ENCODE data around the gene MID1. TPM values are rescaled to one million over a fixed set of nuclear protein-coding genes. Genes with fewer than 3 reads are reported as not detected.
A peak's percentile ranks its signal among the peaks of the same experiment; 100 is the strongest.

Gene MID1
- total and polyA plus RNA-seq, 2 experiments from 2014 or later, result 34.6 to 63.9 TPM

- H3K4me1 ChIP-seq (ENCODE audit: low read depth), result peaks cover 10% of the 10 kb centered on the region
- no peaks in the 10 kb centered on the region for H3K27me3 ChIP-seq
- H3K9me3 ChIP-seq (ENCODE audit: low read depth), result no peaks in the 10 kb centered on the region
- no peaks in the 10 kb centered on the region for H3K36me3 ChIP-seq
- no peak overlapping the region for H3K4me3 ChIP-seq
- TF ChIP-seq, protein P1, sequence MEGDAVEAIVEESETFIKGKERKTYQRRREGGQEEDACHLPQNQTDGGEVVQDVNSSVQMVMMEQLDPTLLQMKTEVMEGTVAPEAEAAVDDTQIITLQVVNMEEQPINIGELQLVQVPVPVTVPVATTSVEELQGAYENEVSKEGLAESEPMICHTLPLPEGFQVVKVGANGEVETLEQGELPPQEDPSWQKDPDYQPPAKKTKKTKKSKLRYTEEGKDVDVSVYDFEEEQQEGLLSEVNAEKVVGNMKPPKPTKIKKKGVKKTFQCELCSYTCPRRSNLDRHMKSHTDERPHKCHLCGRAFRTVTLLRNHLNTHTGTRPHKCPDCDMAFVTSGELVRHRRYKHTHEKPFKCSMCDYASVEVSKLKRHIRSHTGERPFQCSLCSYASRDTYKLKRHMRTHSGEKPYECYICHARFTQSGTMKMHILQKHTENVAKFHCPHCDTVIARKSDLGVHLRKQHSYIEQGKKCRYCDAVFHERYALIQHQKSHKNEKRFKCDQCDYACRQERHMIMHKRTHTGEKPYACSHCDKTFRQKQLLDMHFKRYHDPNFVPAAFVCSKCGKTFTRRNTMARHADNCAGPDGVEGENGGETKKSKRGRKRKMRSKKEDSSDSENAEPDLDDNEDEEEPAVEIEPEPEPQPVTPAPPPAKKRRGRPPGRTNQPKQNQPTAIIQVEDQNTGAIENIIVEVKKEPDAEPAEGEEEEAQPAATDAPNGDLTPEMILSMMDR (IDR thresholded peaks at IDR 0.05; ENCODE audit: low read depth, low read length), result no peak
- DNase-seq (ENCODE audit: low read depth in 1 of 2, low spot score in 1 of 2), result peak in 1 of 2 donors; percentile 87
- peak overlapping the region; percentile 51 for H3K27ac ChIP-seq
Measured at GRCh38 chrX:10496345-10496965, 123.9 kb downstream of the MID1 start.

GRCh38 chrX:10495677-10496076 lies 124.7 kb downstream of the MID1 start:
- Histone ChIP-seq H3K36me3 (no peaks in the 10 kb centered on the region), H3K9me3 (ENCODE audit: low read depth) (no peaks in the 10 kb centered on the region), H3K4me3 (no peak overlapping the region), H3K27ac (no peak overlapping the region), H3K27me3 (no peaks in the 10 kb centered on the region), H3K4me1 (ENCODE audit: low read depth) (peaks cover 10% of the 10 kb centered on the region)
- TF ChIP-seq, protein P1 (IDR thresholded peaks at IDR 0.05; ENCODE audit: low read depth, low read length), result no peak
- no peak for DNase-seq (ENCODE audit: low read depth in 1 of 2, low spot score in 1 of 2)

- H3K27me3 ChIP-seq, result no peaks in the 10 kb centered on the region
- H3K4me3 ChIP-seq, result no peak overlapping the region
- H3K4me1 ChIP-seq (ENCODE audit: low read depth), result peaks cover 10% of the 10 kb centered on the region
- no peaks in the 10 kb centered on the region for H3K36me3 ChIP-seq
- H3K9me3 ChIP-seq (ENCODE audit: low read depth), result no peaks in the 10 kb centered on the region
- TF ChIP-seq, protein P1 (IDR thresholded peaks at IDR 0.05; ENCODE audit: low read depth, low read length), result no peak
- DNase-seq (ENCODE audit: low read depth in 1 of 2, low spot score in 1 of 2), result peak in 1 of 2 donors; percentile 43
- peak overlapping the region; percentile 85 for H3K27ac ChIP-seq
Measured at GRCh38 chrX:10492250-10492649, 128.1 kb downstream of the MID1 start.

- H3K27ac ChIP-seq, result peak overlapping the region; percentile 90
- DNase-seq (ENCODE audit: low read depth in 1 of 2, low spot score in 1 of 2), result peak in 1 of 2 donors; percentile 75
- no peaks in the 10 kb centered on the region for H3K9me3 ChIP-seq (ENCODE audit: low read depth)
- H3K36me3 ChIP-seq, result no peaks in the 10 kb centered on the region
- H3K27me3 ChIP-seq, result no peaks in the 10 kb centered on the region
- TF ChIP-seq, protein P1 (IDR thresholded peaks at IDR 0.05; ENCODE audit: low read depth, low read length), result no peak
- no peak overlapping the region for H3K4me3 ChIP-seq
- peaks cover 32% of the 10 kb centered on the region for H3K4me1 ChIP-seq (ENCODE audit: low read depth)
Measured at GRCh38 chrX:10486373-10486772, 134.0 kb downstream of the MID1 start.

GRCh38 chrX:10485326-10485725 lies 135.1 kb downstream of the MID1 start:
- peak in 1 of 2 donors; percentile 42 for DNase-seq (ENCODE audit: low read depth in 1 of 2, low spot score in 1 of 2)
- no peaks in the 10 kb centered on the region for H3K9me3 ChIP-seq (ENCODE audit: low read depth)
- H3K4me3 ChIP-seq, result no peak overlapping the region
- no peaks in the 10 kb centered on the region for H3K36me3 ChIP-seq
- TF ChIP-seq, protein P1 (IDR thresholded peaks at IDR 0.05; ENCODE audit: low read depth, low read length), result no peak
- peak overlapping the region; percentile 90 for H3K27ac ChIP-seq
- no peaks in the 10 kb centered on the region for H3K27me3 ChIP-seq
- H3K4me1 ChIP-seq (ENCODE audit: low read depth), result peaks cover 32% of the 10 kb centered on the region

Data from cardiac muscle cell (in vitro differentiated cells and primary cell).